GM18517 (cell line): ENCODE data around the gene PTP4A1.
"Not testable (repeated sequence)": the region's sequence is repeated elsewhere in the genome, so short reads cannot be mapped to it uniquely, and the experiment has no call there.

Source experiments
- ATAC-seq: cut with Tn5 transposase; IDR thresholded peaks from one replicate; pipeline ENCODE4 v1.9.1; 2021; ENCODE audit warnings: mild to moderate bottlenecking, moderate library complexity; ENCODE audit not compliant: unreplicated experiment

Gene PTP4A1

GRCh38 chr6:63572044-63572746, at the start of gene PTP4A1, which contains the start of gene LOC128125822:
TSS of gene PTP4A1 (plus strand) at chr6:63572480. CDS start at chr6:63576881, 4,401 bp downstream.
TSS of gene LOC128125822 (plus strand) at chr6:63572480.
- ATAC-seq, result peak; percentile 91

DNA sequence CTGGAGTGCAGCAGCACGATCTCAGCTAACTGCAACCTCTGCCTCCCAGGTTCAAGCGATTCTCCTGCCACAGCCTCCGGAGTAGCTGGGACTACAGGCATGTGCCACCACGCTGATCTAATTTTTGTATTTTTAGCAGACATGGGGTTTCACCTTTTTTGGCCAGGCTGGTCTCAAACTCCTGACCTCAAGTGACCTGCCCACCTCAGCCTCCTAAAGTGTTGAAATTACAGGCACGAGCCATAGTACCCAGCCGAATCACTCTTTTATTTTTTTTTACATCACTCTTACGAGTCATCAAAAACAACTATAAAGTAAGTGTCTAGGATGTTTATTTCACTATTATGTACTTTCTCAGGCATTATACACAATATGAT, 49.4 kb upstream of the PTP4A1 start:
- not testable (repeated sequence) for ATAC-seq

- ATAC-seq, result no peak
These were observed 48.6 kb upstream of the PTP4A1 start for GRCh38 chr6:63523630-63524029.

- ATAC-seq, result no peak
These were observed 46.9 kb upstream of the PTP4A1 start for GRCh38 chr6:63525186-63525878.

DNA sequence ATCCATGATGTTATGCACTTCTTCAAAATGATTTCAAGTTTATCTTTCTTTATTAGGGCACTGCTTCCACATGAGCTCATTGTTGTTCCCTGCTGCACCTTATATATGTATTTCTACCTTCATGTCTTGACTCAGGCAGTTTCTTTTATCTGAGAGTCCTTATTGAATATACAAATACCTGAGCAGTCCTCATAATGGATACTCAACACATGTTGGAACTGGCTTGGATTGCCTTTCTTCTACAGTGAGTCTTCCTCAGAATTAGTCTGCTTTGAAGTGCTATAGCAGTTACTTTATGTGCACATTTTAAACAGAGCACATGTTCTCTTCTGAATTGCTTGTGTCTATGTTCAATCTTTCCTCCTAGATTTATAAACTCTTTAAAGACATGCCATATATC, 45.3 kb upstream of the PTP4A1 start:
- no peak for ATAC-seq

DNA sequence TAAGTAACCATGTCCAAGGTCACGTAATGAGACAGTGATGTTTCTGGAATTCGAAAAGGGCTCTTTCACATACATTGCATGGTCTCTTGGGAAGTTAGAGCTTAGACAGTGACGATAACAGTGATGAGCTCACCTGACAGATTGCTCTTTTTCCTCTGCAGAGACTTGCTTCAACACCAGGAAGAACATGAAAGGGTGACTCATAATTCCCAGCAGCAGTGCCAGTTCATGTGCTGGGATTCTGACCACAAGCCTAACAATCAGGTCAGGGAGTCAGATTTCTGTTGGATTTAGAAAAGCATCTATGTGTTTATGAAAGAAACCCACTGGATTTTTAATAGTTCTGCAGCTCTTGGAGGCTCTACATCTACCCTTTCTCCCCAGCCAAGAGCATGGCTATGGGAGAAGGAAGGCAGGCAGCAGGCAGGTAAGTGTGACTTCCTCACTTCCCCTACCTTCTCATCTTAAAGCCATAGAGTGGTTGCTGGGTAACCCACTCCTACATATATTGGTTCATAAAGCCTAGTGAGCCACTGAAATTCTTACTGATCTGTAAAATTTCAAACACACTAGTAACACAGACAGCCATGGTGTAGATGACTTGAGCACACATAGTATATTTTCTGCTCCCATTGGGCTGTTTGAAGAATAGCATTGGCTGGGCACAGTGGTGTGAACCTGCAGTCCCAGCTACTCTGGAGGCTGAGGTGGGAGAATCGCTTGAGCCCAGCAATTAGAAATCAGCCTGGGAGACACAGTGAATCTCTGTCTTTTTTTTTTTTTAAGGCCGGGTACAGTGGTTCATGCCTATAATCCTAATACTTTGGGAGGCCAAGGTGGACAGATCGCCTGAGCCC, 44.4 kb upstream of the PTP4A1 start:
- no peak for ATAC-seq

DNA sequence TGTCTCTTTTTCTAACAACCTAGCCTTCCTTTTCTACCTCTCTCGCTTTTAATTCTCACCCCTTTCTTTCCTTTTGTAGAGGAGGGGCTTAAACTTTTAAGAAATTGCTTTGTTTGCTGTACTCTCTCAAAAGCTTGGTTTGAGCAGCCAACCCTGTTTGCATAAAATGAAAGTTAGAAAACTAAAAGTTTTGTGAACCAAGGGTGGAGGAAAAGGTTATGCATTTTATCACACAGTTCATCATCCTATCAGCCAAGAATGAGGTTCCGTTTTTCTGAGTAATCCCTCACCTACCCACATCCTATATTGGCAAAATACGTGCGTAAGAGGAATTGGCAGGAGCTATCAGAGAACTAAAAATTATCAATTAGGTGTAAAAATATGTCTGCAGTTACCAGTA, 42.8 kb upstream of the PTP4A1 start:
- no peak for ATAC-seq

DNA sequence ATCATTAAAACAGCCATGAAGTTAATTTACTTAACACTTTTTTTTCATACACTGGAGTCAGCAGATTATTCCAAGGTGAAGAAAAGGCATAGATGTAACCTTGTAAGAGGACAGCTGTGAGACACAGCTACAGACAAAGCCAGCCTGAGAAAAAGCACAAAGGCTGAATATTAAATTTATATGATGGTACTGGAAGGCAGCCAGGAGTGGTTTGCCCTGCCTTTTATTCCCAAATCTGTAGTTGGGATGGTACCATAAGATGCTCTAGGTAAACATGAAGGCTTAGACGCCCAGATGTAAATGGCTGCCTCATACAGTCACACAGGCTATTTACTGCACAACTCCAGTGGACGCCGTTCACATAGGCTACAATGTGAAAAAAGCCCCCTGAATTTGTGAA, 42.1 kb upstream of the PTP4A1 start:
- no peak for ATAC-seq

DNA sequence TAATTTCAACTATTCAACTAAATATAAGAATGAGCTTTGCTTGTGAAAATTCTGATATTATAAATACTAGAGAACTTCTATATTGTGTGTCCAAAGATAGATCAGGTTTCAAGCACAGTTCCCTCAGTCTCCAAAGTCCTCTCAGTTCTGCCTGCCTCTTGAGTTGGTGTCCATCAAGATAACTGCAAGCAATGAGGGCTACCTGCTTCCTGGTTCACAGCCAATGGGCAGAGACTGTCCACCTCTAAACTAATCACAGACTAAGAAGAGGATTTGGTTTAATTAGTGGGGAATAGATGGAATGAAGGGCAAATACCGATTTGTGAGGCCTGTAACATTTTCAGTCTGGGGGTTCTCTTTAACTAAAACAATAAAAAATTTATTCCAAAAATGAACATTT, 41.3 kb upstream of the PTP4A1 start:
- no peak for ATAC-seq

DNA sequence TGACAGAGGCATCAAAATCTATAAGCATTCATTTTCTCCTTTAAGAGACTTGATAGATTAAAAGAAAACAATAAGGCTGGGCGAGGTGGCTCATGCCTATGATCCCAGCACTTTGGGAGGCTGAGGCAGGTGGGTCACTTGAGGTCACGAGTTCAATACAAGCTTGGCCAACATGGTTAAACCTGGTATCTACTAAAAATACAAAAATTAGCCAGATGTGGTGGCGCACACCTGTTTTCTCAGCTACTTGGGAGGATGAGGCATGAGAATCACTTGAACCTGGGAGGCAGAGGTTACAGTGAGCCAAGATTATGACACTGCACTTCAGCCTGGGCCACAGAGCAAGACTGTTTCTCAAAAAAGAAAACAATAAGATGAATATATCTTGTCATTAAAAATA, 39.3 kb upstream of the PTP4A1 start:
- ATAC-seq, result no peak

GRCh38 chr6:63533952-63534351, 38.3 kb upstream of the PTP4A1 start:
- ATAC-seq, result no peak

GRCh38 chr6:63537201-63537958, 34.9 kb upstream of the PTP4A1 start:
- ATAC-seq, result peak; percentile 71

GRCh38 chr6:63537959-63538300, 34.4 kb upstream of the PTP4A1 start:
- no peak for ATAC-seq

- no peak for ATAC-seq
These were observed 33.7 kb upstream of the PTP4A1 start for GRCh38 chr6:63538550-63538949.

DNA sequence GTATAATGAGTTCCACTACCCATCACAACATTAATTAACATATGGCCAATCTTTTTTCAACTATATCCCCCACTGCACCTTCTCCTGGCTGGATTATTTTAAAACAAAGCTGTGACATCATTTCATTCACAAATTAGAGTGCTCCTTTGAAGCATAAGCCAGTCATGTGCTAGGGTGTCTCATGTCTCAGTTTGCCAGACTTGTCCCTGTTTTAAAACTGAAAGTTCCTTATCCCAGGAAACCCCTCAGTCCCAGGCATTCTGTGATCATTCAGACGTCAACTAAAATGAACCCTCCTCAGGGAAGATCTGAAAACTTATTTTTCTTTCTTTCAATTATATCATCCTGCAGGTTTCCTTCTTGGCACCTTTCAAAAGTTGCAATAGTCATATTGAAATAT, 29.3 kb upstream of the PTP4A1 start:
- ATAC-seq, result no peak

DNA sequence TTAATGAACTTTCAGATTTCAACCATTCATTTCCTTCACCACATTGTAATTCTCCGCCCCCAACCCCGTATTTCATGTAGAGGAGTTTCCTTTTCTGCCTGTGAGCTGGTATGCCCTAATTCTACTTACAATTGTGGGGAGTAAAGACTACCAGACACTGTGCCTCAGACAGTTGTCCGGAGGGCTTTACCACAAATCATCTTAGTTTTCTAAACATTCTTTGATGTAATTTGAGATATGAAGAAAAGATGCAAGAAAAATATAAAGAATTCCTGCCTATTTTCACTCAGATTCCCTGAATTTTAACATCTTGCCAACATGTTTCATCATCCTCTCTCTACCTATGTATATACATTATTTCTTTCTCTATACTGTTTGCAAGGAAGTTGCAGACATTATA, 28.3 kb upstream of the PTP4A1 start:
- no peak for ATAC-seq

DNA sequence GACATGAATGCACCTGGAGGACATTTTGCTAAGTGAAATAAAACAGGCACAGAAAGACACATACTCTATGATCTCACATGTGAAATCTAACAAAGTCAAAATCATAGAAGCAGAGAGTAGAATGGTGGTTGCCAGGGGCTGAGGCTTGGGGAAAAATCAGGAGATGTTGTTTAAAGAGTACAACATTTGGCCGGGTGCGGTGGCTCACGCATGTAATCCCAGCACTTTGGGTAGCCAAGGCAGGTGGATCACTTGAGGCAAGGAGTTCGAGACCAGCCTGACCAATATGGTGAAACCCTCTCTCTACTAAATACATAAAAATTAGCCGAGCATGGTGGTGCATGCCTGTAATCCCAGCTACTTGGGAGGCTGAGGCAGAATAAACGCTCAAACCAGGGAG, 26.0 kb upstream of the PTP4A1 start:
- no peak for ATAC-seq

GRCh38 chr6:63546697-63547096, 25.6 kb upstream of the PTP4A1 start:
- ATAC-seq, result no peak

DNA sequence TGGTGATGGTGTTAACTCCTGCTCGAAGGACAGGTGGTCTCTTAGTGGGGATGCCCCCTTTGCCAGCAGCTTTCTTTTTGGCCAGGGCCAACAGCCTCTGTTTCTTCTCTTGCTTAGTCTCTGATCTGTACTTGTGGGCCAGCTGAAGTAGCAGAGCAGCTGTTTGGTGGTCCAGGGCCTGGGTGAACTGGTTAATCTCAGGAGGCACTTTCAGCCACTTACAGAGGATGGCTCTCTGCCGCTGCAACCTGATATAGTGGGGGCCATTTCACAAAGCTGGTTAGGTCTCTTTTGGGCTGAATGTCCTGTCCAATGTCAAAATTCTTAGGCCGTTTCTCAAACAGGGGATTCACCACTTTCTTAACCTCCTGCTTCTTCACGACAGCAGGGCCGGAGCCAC, 23.2 kb upstream of the PTP4A1 start:
- ATAC-seq, result no peak

GRCh38 chr6:63553208-63553607, 19.1 kb upstream of the PTP4A1 start:
- ATAC-seq, result peak; percentile 99

DNA sequence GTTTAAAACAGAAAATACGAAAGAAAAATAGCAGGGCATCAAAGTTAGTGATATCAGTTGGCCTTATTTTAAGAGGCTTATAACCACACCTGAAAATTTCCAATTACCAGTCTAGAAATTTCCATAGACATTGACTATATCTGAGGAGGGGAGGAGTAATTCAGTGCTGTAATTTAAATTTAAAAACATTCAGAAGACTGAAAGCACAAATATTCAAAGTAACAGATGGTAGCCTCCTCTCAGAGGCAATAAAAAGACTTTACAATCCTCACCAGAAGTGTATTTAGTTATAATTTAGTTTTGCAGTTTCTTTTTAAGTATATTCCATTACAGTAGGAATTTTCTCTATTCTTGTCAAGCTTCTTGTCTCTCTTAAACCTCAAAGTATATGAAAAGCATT, 18.4 kb upstream of the PTP4A1 start:
- no peak for ATAC-seq
